GM19372 (cell line): ENCODE data around the gene PIK3C2B.

Experiments used
- ATAC-seq: cut with Tn5 transposase; IDR thresholded peaks from one replicate; pipeline ENCODE4 v1.9.1; 2021; ENCODE audit warnings: mild to moderate bottlenecking, low read depth, moderate library complexity; ENCODE audit not compliant: unreplicated experiment

Gene PIK3C2B

GRCh38 chr1:204463125-204464060, 31.2 kb downstream of the PIK3C2B start:
- ATAC-seq: no peak

GRCh38 chr1:204462229-204462561, 32.4 kb downstream of the PIK3C2B start:
- ATAC-seq: no peak

- no peak for ATAC-seq
Measured at GRCh38 chr1:204461331-204462228, 33.0 kb downstream of the PIK3C2B start.

- no peak for ATAC-seq
Measured at GRCh38 chr1:204460346-204460745, 34.3 kb downstream of the PIK3C2B start.

GRCh38 chr1:204459706-204460105, 34.9 kb downstream of the PIK3C2B start:
- no peak for ATAC-seq

GRCh38 chr1:204457666-204458065, 36.9 kb downstream of the PIK3C2B start:
- no peak for ATAC-seq

GRCh38 chr1:204456826-204457442, 37.7 kb downstream of the PIK3C2B start:
- ATAC-seq: no peak

GRCh38 chr1:204455831-204456145, 38.8 kb downstream of the PIK3C2B start:
- ATAC-seq: no peak

- ATAC-seq: no peak
Measured at GRCh38 chr1:204455063-204455830, 39.4 kb downstream of the PIK3C2B start.

- no peak for ATAC-seq
Measured at GRCh38 chr1:204454476-204454875, 40.1 kb downstream of the PIK3C2B start.

GRCh38 chr1:204453141-204453772, 41.3 kb downstream of the PIK3C2B start:
- ATAC-seq: peak; percentile 76

- ATAC-seq: no peak
Measured at GRCh38 chr1:204451352-204452124, 43.1 kb downstream of the PIK3C2B start.

GRCh38 chr1:204450461-204451257, 43.9 kb downstream of the PIK3C2B start:
- no peak for ATAC-seq

- ATAC-seq: no peak
Measured at GRCh38 chr1:204449678-204450280, 44.8 kb downstream of the PIK3C2B start.

- ATAC-seq: no peak
Measured at GRCh38 chr1:204448991-204449677, 45.5 kb downstream of the PIK3C2B start.

GRCh38 chr1:204448344-204448964, 46.2 kb downstream of the PIK3C2B start:
- no peak for ATAC-seq

GRCh38 chr1:204447736-204448135, 46.9 kb downstream of the PIK3C2B start:
- no peak for ATAC-seq
